Measurements from ENCODE around the gene PRKACB. TPM values are rescaled to one million over a fixed set of nuclear protein-coding genes. Genes with fewer than 3 reads are reported as not detected.

The PRKACB gene
- polyA plus RNA-seq, 2 of the 4 experiments (the other 2 are of a cell fraction), result 10.9 to 17.9 TPM

GRCh38 chr1:84202126-84202525 is 58.1 kb downstream of the PRKACB start (continued):
- TF ChIP-seq ELK1 (IDR thresholded peaks at IDR 0.05; ENCODE audit: low read depth, low read length), result no peak
- no peak for TF ChIP-seq RFX5 (IDR thresholded peaks at IDR 0.05)
- no peak for TF ChIP-seq CBX8 (IDR thresholded peaks at IDR 0.05)
- no peak for TF ChIP-seq KDM1A (IDR thresholded peaks at IDR 0.05; ENCODE audit: low read depth)
- TF ChIP-seq HDAC2 (IDR thresholded peaks at IDR 0.05), result no peak
- TF ChIP-seq, protein P1, sequence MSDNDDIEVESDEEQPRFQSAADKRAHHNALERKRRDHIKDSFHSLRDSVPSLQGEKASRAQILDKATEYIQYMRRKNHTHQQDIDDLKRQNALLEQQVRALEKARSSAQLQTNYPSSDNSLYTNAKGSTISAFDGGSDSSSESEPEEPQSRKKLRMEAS (IDR thresholded peaks at IDR 0.05), result no peak

DNA sequence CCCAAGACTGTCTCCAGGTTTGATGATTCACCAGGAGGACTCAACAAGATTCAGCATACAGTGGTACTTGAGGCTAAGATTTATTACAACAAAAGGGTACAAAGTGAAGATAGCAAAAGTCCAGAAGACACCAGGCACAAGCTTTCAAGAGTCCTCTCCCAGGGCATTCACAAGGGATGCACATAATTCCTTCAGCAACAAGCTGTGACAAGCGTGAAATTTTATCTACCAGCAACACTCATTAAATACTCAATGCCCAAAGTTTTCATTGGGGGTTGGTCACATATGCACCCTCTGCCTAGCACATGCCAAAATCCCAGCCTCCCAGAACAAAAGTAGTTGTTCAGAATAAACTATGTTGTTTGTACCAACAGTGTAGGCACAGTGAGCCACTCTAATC is 62.3 kb downstream of the PRKACB start:
- ChIA-PET POLR2A (no interaction called here), CTCF (interaction anchor here (1.3 kb wide), 1 partner anchor 33 kb away, joined by 3 read pairs; no protein-coding TSS in a partner anchor)
- FAIRE-seq (no peak), ATAC-seq (no peak), DNase-seq (ENCODE audit: low read depth in 1 of 2, low spot score in 1 of 2) (no peak)
- Histone ChIP-seq H3K4me3 (no peak overlapping the region), H3K9me3 (no peaks in the 10 kb centered on the region), H3K4me1 (no peaks in the 10 kb centered on the region), H3K4me2 (no peak overlapping the region), H3K27ac (no peak overlapping the region)
- WGBS (ENCODE audit: missing lambda C conversion rate), result 89% methylated on average over 1 of the region's 1 CpG
- TF ChIP-seq, protein P2, sequence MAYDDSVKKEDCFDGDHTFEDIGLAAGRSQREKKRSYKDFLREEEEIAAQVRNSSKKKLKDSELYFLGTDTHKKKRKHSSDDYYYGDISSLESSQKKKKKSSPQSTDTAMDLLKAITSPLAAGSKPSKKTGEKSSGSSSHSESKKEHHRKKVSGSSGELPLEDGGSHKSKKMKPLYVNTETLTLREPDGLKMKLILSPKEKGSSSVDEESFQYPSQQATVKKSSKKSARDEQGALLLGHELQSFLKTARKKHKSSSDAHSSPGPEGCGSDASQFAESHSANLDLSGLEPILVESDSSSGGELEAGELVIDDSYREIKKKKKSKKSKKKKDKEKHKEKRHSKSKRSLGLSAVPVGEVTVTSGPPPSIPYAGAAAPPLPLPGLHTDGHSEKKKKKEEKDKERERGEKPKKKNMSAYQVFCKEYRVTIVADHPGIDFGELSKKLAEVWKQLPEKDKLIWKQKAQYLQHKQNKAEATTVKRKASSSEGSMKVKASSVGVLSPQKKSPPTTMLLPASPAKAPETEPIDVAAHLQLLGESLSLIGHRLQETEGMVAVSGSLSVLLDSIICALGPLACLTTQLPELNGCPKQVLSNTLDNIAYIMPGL (CRISPR knock-in tag; IDR thresholded peaks at IDR 0.05; ENCODE audit: borderline replicate concordance), result no peak
- no peak for TF ChIP-seq NFE2L2 (conservative IDR thresholded peaks at IDR 0.05; ENCODE audit: low read length)
- TF ChIP-seq RNF2 (IDR thresholded peaks at IDR 0.05; ENCODE audit: borderline replicate concordance, low read depth), result no peak
- TF ChIP-seq, protein P3, sequence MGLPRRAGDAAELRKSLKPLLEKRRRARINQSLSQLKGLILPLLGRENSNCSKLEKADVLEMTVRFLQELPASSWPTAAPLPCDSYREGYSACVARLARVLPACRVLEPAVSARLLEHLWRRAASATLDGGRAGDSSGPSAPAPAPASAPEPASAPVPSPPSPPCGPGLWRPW (IDR thresholded peaks at IDR 0.05), result no peak
- TF ChIP-seq, protein P4, sequence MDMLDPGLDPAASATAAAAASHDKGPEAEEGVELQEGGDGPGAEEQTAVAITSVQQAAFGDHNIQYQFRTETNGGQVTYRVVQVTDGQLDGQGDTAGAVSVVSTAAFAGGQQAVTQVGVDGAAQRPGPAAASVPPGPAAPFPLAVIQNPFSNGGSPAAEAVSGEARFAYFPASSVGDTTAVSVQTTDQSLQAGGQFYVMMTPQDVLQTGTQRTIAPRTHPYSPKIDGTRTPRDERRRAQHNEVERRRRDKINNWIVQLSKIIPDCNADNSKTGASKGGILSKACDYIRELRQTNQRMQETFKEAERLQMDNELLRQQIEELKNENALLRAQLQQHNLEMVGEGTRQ (IDR thresholded peaks at IDR 0.05), result no peak
- no peak for TF ChIP-seq ZSCAN20 (CRISPR knock-in tag; IDR thresholded peaks at IDR 0.05)
- TF ChIP-seq NR3C1 (IDR thresholded peaks at IDR 0.05), result no peak
- no peak for TF ChIP-seq RFX5 (IDR thresholded peaks at IDR 0.05)
- no peak for TF ChIP-seq FOXS1 (CRISPR knock-in tag; IDR thresholded peaks at IDR 0.05)
- TF ChIP-seq POLR2A (IDR thresholded peaks at IDR 0.05; ENCODE audit: low read length), result no peak
- TF ChIP-seq, protein P5, sequence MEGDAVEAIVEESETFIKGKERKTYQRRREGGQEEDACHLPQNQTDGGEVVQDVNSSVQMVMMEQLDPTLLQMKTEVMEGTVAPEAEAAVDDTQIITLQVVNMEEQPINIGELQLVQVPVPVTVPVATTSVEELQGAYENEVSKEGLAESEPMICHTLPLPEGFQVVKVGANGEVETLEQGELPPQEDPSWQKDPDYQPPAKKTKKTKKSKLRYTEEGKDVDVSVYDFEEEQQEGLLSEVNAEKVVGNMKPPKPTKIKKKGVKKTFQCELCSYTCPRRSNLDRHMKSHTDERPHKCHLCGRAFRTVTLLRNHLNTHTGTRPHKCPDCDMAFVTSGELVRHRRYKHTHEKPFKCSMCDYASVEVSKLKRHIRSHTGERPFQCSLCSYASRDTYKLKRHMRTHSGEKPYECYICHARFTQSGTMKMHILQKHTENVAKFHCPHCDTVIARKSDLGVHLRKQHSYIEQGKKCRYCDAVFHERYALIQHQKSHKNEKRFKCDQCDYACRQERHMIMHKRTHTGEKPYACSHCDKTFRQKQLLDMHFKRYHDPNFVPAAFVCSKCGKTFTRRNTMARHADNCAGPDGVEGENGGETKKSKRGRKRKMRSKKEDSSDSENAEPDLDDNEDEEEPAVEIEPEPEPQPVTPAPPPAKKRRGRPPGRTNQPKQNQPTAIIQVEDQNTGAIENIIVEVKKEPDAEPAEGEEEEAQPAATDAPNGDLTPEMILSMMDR (IDR thresholded peaks at IDR 0.05), result no peak
- TF ChIP-seq HOXB5 (CRISPR knock-in tag; IDR thresholded peaks at IDR 0.05), result no peak
- no peak for TF ChIP-seq ZFP36 (IDR thresholded peaks at IDR 0.05; ENCODE audit: borderline replicate concordance, partially characterized antibody)

DNA sequence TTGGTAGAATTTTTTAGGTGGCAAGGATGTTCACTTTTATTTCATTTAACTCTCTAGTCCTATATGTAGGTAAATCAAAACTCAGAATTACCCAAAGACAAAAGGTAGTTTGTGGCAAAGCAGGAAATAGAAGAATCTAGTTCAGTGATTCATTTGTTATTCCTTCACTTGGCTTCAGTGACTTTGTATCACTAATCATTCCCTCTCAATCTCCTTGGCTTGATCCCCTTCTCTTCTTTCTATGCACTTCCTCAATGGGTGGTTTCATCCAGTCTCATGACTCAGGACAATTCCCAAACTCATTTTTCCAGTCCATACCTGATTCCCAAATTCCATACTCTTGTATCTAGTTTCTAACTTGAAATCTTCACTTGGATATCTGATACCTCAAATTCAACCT is 64.9 kb downstream of the PRKACB start:
- DNase-seq (ENCODE audit: low read depth in 1 of 2, low spot score in 1 of 2), result no peak
- Histone ChIP-seq H3K4me1 (no peaks in the 10 kb centered on the region), H3K27ac (no peak overlapping the region), H3K4me3 (no peak overlapping the region), H3K9me3 (no peaks in the 10 kb centered on the region), H3K4me2 (no peak overlapping the region)
- FAIRE-seq, result no peak
- ATAC-seq, result no peak
- POLR2A ChIA-PET, result no interaction called here
- CTCF ChIA-PET, result no interaction called here
- TF ChIP-seq CBX2 (IDR thresholded peaks at IDR 0.05; ENCODE audit: borderline replicate concordance, low read depth) (no peak), HEYL (CRISPR knock-in tag; IDR thresholded peaks at IDR 0.05) (no peak), MAZ (IDR thresholded peaks at IDR 0.05; ENCODE audit: borderline replicate concordance, low read depth, low read length) (no peak), BCL3 (IDR thresholded peaks at IDR 0.05) (no peak), CEBPB (IDR thresholded peaks at IDR 0.05) (no peak), ZFP36 (IDR thresholded peaks at IDR 0.05; ENCODE audit: borderline replicate concordance, partially characterized antibody) (no peak), SREBF2 (IDR thresholded peaks at IDR 0.05) (no peak), KDM5A (IDR thresholded peaks at IDR 0.05) (no peak), MYC (IDR thresholded peaks at IDR 0.05; ENCODE audit: borderline replicate concordance, low read length) (no peak), HOXB13 (CRISPR knock-in tag; IDR thresholded peaks at IDR 0.05; ENCODE audit: low read depth) (no peak), FOSL2 (IDR thresholded peaks at IDR 0.05) (no peak), FOSL2 (CRISPR knock-in tag; IDR thresholded peaks at IDR 0.05) (no peak)
- TF ChIP-seq, protein P5 (IDR thresholded peaks at IDR 0.05), result no peak

Measured in A549 (cell line).